Measurements from ENCODE around the gene KCNH2. TPM values are rescaled to one million over a fixed set of nuclear protein-coding genes. Genes with fewer than 3 reads are reported as not detected.

Gene KCNH2
- 0.29 to 0.61 TPM (median 0.37 TPM) in 5 replicates for total RNA-seq (2022; extraction: Qiagen RNA extraction; ENCODE audit: low read depth)

GRCh38 chr7:150978126-150978789, at the start of gene KCNH2:
TSS of gene KCNH2 (minus strand) at chr7:150978321. CDS start at chr7:150977913, 408 bp downstream.

GRCh38 chr7:151024435-151025056, 46.4 kb upstream of the KCNH2 start, which contains the start of gene ATG9B:
TSS of gene ATG9B (minus strand) at chr7:151024494. CDS start at chr7:151024423, 71 bp downstream.

GRCh38 chr7:150990416-150991186, 12.5 kb upstream of the KCNH2 start, which contains the start of gene NOS3:
TSS of gene NOS3 (plus strand) at chr7:150991017. CDS start at chr7:150993804, 2,787 bp downstream.

Other genes with a start within 250 kb of the KCNH2 start
- not detected in 5 replicates for gene GIMAP5, start 240.9 kb downstream of the KCNH2 start, total RNA-seq (2022; extraction: Qiagen RNA extraction; ENCODE audit: low read depth)
- gene TMEM176B, start 178.0 kb downstream of the KCNH2 start, total RNA-seq (2022; extraction: Qiagen RNA extraction; ENCODE audit: low read depth) = 0.20 TPM in 1 of 5 replicates, not detected in the others
- gene TMEM176A, start 177.6 kb downstream of the KCNH2 start, total RNA-seq (2022; extraction: Qiagen RNA extraction; ENCODE audit: low read depth) = not detected in 5 replicates
- not detected in 5 replicates for gene AOC1, start 125.8 kb downstream of the KCNH2 start, total RNA-seq (2022; extraction: Qiagen RNA extraction; ENCODE audit: low read depth)
- gene NOS3, start 12.7 kb upstream of the KCNH2 start, total RNA-seq (2022; extraction: Qiagen RNA extraction; ENCODE audit: low read depth) = 0.15 to 0.55 TPM (median 0.49 TPM) in 5 replicates
- 0.62 to 1.1 TPM (median 0.87 TPM) in 5 replicates for gene ATG9B, start 46.2 kb upstream of the KCNH2 start, total RNA-seq (2022; extraction: Qiagen RNA extraction; ENCODE audit: low read depth)
- 31.5 to 51.8 TPM (median 48.0 TPM) in 5 replicates for gene ABCB8, start 50.1 kb upstream of the KCNH2 start, total RNA-seq (2022; extraction: Qiagen RNA extraction; ENCODE audit: low read depth)
- 5.7 to 12.6 TPM (median 12.2 TPM) in 5 replicates for gene ASIC3, start 70.2 kb upstream of the KCNH2 start, total RNA-seq (2022; extraction: Qiagen RNA extraction; ENCODE audit: low read depth)
- gene CDK5, start 79.6 kb upstream of the KCNH2 start, total RNA-seq (2022; extraction: Qiagen RNA extraction; ENCODE audit: low read depth) = 32.1 to 37.0 TPM (median 34.9 TPM) in 5 replicates
- 182 to 287 TPM (median 275 TPM) in 5 replicates for gene SLC4A2, start 81.3 kb upstream of the KCNH2 start, total RNA-seq (2022; extraction: Qiagen RNA extraction; ENCODE audit: low read depth)
- 48.1 to 80.5 TPM (median 74.4 TPM) in 5 replicates for gene FASTK, start 102.5 kb upstream of the KCNH2 start, total RNA-seq (2022; extraction: Qiagen RNA extraction; ENCODE audit: low read depth)
- 32.4 to 64.6 TPM (median 50.8 TPM) in 5 replicates for gene TMUB1, start 105.2 kb upstream of the KCNH2 start, total RNA-seq (2022; extraction: Qiagen RNA extraction; ENCODE audit: low read depth)
- 43.6 to 72.2 TPM (median 61.9 TPM) in 5 replicates for gene AGAP3, start 108.2 kb upstream of the KCNH2 start, total RNA-seq (2022; extraction: Qiagen RNA extraction; ENCODE audit: low read depth)
- gene GBX1, start 189.4 kb upstream of the KCNH2 start, total RNA-seq (2022; extraction: Qiagen RNA extraction; ENCODE audit: low read depth) = 0.17 to 0.45 TPM in 2 of 5 replicates, not detected in the others
- not detected in 5 replicates for gene ASB10, start 208.9 kb upstream of the KCNH2 start, total RNA-seq (2022; extraction: Qiagen RNA extraction; ENCODE audit: low read depth)
- gene H2BK1, start 232.2 kb upstream of the KCNH2 start, total RNA-seq (2022; extraction: Qiagen RNA extraction; ENCODE audit: low read depth) = not detected in 5 replicates
- gene ABCF2, start 248.9 kb upstream of the KCNH2 start, total RNA-seq (2022; extraction: Qiagen RNA extraction; ENCODE audit: low read depth) = 63.8 to 70.3 TPM (median 68.4 TPM) in 5 replicates